H9 (cell line): ENCODE data around the gene PKP1. TPM values are rescaled to one million over a fixed set of nuclear protein-coding genes. Genes with fewer than 3 reads are reported as not detected.

Experiments
- DNase-seq: peaks from one replicate; pipeline ENCODE4 v3.0.0-alpha.2; 2017
- H2AFZ ChIP-seq: one replicate; pipeline ENCODE4 v1.6.1; 2013; ENCODE audit warnings: mild to moderate bottlenecking, low read length, control low read depth, moderate library complexity
- H2AK5ac ChIP-seq: 2 replicates; pipeline ENCODE4 v1.6.1; 2013; ENCODE audit warnings: low read length, control low read depth, mixed read lengths; ENCODE audit not compliant: insufficient read length
- H2BK120ac ChIP-seq: one replicate; pipeline ENCODE4 v1.6.1; 2013; ENCODE audit warnings: low read depth, mild to moderate bottlenecking, low read length, control low read depth, inconsistent platforms; ENCODE audit not compliant: poor library complexity, severe bottlenecking
- H2BK12ac ChIP-seq: 2 replicates; pipeline ENCODE4 v1.6.1; 2013; ENCODE audit warnings: low read length, control low read depth, mixed read lengths, low read depth; ENCODE audit not compliant: insufficient read length
- H2BK15ac ChIP-seq: 2 replicates; pipeline ENCODE4 v1.6.1; 2013; ENCODE audit warnings: low read depth, low read length, control low read depth
- H2BK20ac ChIP-seq: one replicate; pipeline ENCODE4 v1.6.1; 2013; ENCODE audit warnings: low read depth, mild to moderate bottlenecking, low read length, control low read depth, inconsistent platforms; ENCODE audit not compliant: poor library complexity, severe bottlenecking
- H2BK5ac ChIP-seq: 2 replicates; pipeline ENCODE4 v1.6.1; 2013; ENCODE audit warnings: low read length, control low read depth, mixed read lengths; ENCODE audit not compliant: insufficient read length
- H3K14ac ChIP-seq: 2 replicates; pipeline ENCODE4 v1.6.1; 2013; ENCODE audit warnings: low read length, control low read depth; ENCODE audit not compliant: insufficient read depth
- H3K18ac ChIP-seq: 2 replicates; pipeline ENCODE4 v1.6.1; 2013; ENCODE audit warnings: low read depth, mild to moderate bottlenecking, mixed read lengths, low read length, control low read depth; ENCODE audit not compliant: insufficient read length
- H3K23ac ChIP-seq: 2 replicates; pipeline ENCODE4 v1.6.1; 2013; ENCODE audit warnings: low read length, control low read depth, mixed read lengths, low read depth; ENCODE audit not compliant: insufficient read length
- H3K23me2 ChIP-seq: 2 replicates; pipeline ENCODE4 v1.6.1; 2013; ENCODE audit warnings: low read depth, mild to moderate bottlenecking, mixed read lengths, low read length, control low read depth; ENCODE audit not compliant: insufficient read length, poor library complexity, severe bottlenecking
- H3K27ac ChIP-seq: 2 replicates; pipeline ENCODE4 v1.5.1; 2013; ENCODE audit warnings: low read length, control low read depth, mixed read lengths, low read depth; ENCODE audit not compliant: insufficient read length
- H3K27me3 ChIP-seq: 2 replicates; pipeline ENCODE4 v1.6.1; 2013; ENCODE audit warnings: low read length, control low read depth, inconsistent platforms; ENCODE audit not compliant: insufficient read depth
- H3K4ac ChIP-seq: 2 replicates; pipeline ENCODE4 v1.6.1; 2013; ENCODE audit warnings: low read depth, mild to moderate bottlenecking, control low read depth, inconsistent platforms, low read length, moderate library complexity
- H3K4me1 ChIP-seq: 2 replicates; pipeline ENCODE4 v1.6.1; 2013; ENCODE audit warnings: low read length, control low read depth, inconsistent platforms; ENCODE audit not compliant: insufficient read depth
- H3K4me2 ChIP-seq: 2 replicates; pipeline ENCODE4 v1.6.1; 2013; ENCODE audit warnings: low read length, control low read depth, mixed read lengths; ENCODE audit not compliant: insufficient read length, insufficient read depth
- H3K56ac ChIP-seq: 2 replicates; pipeline ENCODE4 v1.6.1; 2013; ENCODE audit warnings: low read depth, mild to moderate bottlenecking, mixed read lengths, low read length, control low read depth; ENCODE audit not compliant: insufficient read length
- H3K79me1 ChIP-seq: 2 replicates; pipeline ENCODE4 v1.6.1; 2013; ENCODE audit warnings: low read depth, mild to moderate bottlenecking, moderate library complexity, low read length, control low read depth, inconsistent platforms; ENCODE audit not compliant: insufficient read depth, poor library complexity, severe bottlenecking
- H3K79me2 ChIP-seq: 2 replicates; pipeline ENCODE4 v1.6.1; 2013; ENCODE audit warnings: low read length, control low read depth, inconsistent platforms; ENCODE audit not compliant: insufficient read depth
- H3K9ac ChIP-seq: 2 replicates; pipeline ENCODE4 v1.6.1; 2013; ENCODE audit warnings: low read length, control low read depth, mixed read lengths; ENCODE audit not compliant: insufficient read length; ENCODE audit errors: extremely low read depth
- H3K9me3 ChIP-seq: one replicate; pipeline ENCODE4 v1.6.1; 2013; ENCODE audit warnings: low read depth, low read length, inconsistent platforms; ENCODE audit not compliant: control insufficient read depth
- H3T11ph ChIP-seq: one replicate; pipeline ENCODE4 v1.6.1; 2013; ENCODE audit warnings: mild to moderate bottlenecking, low read length, control low read depth, inconsistent platforms
- H4K20me1 ChIP-seq: one replicate; pipeline ENCODE4 v1.6.1; 2013; ENCODE audit not compliant: control insufficient read depth, insufficient read length, insufficient read depth
- H4K5ac ChIP-seq: 2 replicates; pipeline ENCODE4 v1.6.1; 2013; ENCODE audit warnings: low read depth, mild to moderate bottlenecking, mixed read lengths, low read length, control low read depth; ENCODE audit not compliant: insufficient read length
- H4K8ac ChIP-seq: replicated peaks from 2 replicates; pipeline ENCODE4 v1.6.1; 2013; ENCODE audit warnings: low read length, control low read depth, mixed read lengths, low read depth; ENCODE audit not compliant: insufficient read length
- H4K91ac ChIP-seq: 2 replicates; pipeline ENCODE4 v1.6.1; 2013; ENCODE audit warnings: low read depth, mild to moderate bottlenecking, moderate library complexity, mixed read lengths, low read length, control low read depth; ENCODE audit not compliant: insufficient read length
- H3K27ac Mint-ChIP-seq, 3 experiments: 2 replicates in 2 of 3; 3 replicates in 1 of 3; pipeline ENCODE4 v1.8.0; 2020 to 2021; ENCODE audit warnings: mixed read lengths in 3 of 3, mild to moderate bottlenecking in 1 of 3, moderate library complexity in 1 of 3
- H3K27me3 Mint-ChIP-seq: 2 replicates; pipeline ENCODE4 v1.8.0; 2021; ENCODE audit warnings: low read depth, mild to moderate bottlenecking, moderate library complexity, mixed read lengths
- H3K36me3 Mint-ChIP-seq, 3 experiments: 2 replicates in 2 of 3; 3 replicates in 1 of 3; pipeline ENCODE4 v1.8.0; 2020 to 2021; ENCODE audit warnings: low read depth in 3 of 3, mixed read lengths in 3 of 3; ENCODE audit not compliant: insufficient read depth in 1 of 3
- H3K4me1 Mint-ChIP-seq, 2 experiments: 2 replicates each; pipeline ENCODE4 v1.8.0; 2020; ENCODE audit warnings: mixed read lengths in 2 of 2
- H3K4me3 Mint-ChIP-seq, 2 experiments: 2 replicates in 1 of 2; 3 replicates in 1 of 2; pipeline ENCODE4 v1.8.0; 2020 to 2021; ENCODE audit warnings: mild to moderate bottlenecking in 2 of 2, mixed read lengths in 2 of 2, moderate library complexity in 1 of 2
- H3K9me3 Mint-ChIP-seq, 2 experiments: 2 replicates in 1 of 2; 3 replicates in 1 of 2; pipeline ENCODE4 v1.8.0; 2020; ENCODE audit warnings: mild to moderate bottlenecking in 2 of 2, mixed read lengths in 2 of 2, moderate library complexity in 1 of 2
- WGBS: extraction: QIAGEN DNeasy Blood & Tissue Kit; methylation state at CpG from one replicate; pipeline ENCODE4 v1.1.7; 2013; ENCODE audit warnings: missing lambda C conversion rate, low lambda C conversion rate, mixed read lengths; ENCODE audit not compliant: insufficient read length; ENCODE audit errors: extremely low coverage; 5-methylcytosine and 5-hydroxymethylcytosine counted together
- total RNA-seq: library from RNA; stranded (reverse); gene quantifications from 2 replicates; pipeline ENCODE4 v1.2.1, GENCODE V29; 2021
- TF ChIP-seq, protein P1 (sequence below): fragments of 200-600 bp; sonication (generic); conservative IDR thresholded peaks from 3 replicates; pipeline ENCODE4 v1.8.0; 2021; ENCODE audit warnings: antibody characterized with exemption, mild to moderate bottlenecking

The PKP1 gene
- total RNA-seq, 1 experiment from 2014 or later: 0.09 TPM

DNA sequence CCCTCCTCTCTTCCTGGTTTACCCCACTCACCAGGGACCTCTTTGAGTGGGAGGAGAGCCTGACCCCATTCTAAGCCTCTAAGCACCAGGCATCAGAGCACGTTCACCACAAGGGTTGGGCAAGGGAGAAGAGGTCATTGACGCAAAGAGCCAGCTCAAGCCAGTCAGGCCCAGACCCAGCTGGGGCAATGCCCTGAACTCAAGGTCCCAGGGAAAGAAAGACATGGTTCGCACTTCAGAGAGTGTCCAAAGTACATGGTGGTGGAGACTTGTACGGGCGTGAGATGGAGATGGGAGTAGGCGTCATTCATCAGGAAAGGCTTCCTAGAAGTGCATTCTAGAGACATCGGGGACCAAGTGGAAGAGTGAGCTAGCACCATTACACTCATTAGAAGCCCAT, 7.2 kb downstream of the PKP1 start:
- Histone ChIP-seq H3K27ac (no peak overlapping the region), H2AFZ (no peak overlapping the region), H2AK5ac (no peak overlapping the region), H3K56ac (no peak overlapping the region), H3K23me2 (no peaks in the 10 kb centered on the region), H2BK120ac (no peak overlapping the region), H3K9ac (no peak overlapping the region), H3T11ph (no peak overlapping the region), H3K4ac (no peak overlapping the region), H2BK20ac (no peak overlapping the region), H3K27me3 (no peaks in the 10 kb centered on the region), H3K23ac (no peak overlapping the region), H4K91ac (no peak overlapping the region), H3K4me2 (no peak overlapping the region), H3K79me2 (no peaks in the 10 kb centered on the region), H3K9me3 (no peaks in the 10 kb centered on the region), H3K4me1 (no peaks in the 10 kb centered on the region), H3K14ac (no peak overlapping the region), H2BK15ac (no peak overlapping the region), H2BK12ac (no peak overlapping the region), H3K18ac (no peak overlapping the region), H4K20me1 (no peaks in the 10 kb centered on the region), H2BK5ac (no peak overlapping the region), H4K8ac (no peak overlapping the region), H4K5ac (no peak overlapping the region), H3K79me1 (no peaks in the 10 kb centered on the region)
- DNase-seq: no peak
- no peaks in the 10 kb centered on the region for H3K9me3 Mint-ChIP-seq
- H3K27me3 Mint-ChIP-seq: peaks cover 17% of the 10 kb centered on the region
- TF ChIP-seq, protein P1, sequence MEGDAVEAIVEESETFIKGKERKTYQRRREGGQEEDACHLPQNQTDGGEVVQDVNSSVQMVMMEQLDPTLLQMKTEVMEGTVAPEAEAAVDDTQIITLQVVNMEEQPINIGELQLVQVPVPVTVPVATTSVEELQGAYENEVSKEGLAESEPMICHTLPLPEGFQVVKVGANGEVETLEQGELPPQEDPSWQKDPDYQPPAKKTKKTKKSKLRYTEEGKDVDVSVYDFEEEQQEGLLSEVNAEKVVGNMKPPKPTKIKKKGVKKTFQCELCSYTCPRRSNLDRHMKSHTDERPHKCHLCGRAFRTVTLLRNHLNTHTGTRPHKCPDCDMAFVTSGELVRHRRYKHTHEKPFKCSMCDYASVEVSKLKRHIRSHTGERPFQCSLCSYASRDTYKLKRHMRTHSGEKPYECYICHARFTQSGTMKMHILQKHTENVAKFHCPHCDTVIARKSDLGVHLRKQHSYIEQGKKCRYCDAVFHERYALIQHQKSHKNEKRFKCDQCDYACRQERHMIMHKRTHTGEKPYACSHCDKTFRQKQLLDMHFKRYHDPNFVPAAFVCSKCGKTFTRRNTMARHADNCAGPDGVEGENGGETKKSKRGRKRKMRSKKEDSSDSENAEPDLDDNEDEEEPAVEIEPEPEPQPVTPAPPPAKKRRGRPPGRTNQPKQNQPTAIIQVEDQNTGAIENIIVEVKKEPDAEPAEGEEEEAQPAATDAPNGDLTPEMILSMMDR: no peak
- no peaks in the 10 kb centered on the region for H3K36me3 Mint-ChIP-seq
- peak overlapping the region in 1 of 3 experiments; percentile 89; a peak in 1 of 7 replicates for H3K27ac Mint-ChIP-seq
- no peak overlapping the region for H3K4me3 Mint-ChIP-seq
- peaks cover 34 to 37% of the 10 kb centered on the region in 2 experiments for H3K4me1 Mint-ChIP-seq
- no CpG with 5 or more reads among the region's 7 CpGs for WGBS
